ENCODE data around the gene CCDC122.

- TF ChIP-seq SIN3A (IDR thresholded peaks at IDR 0.05; ENCODE audit: borderline replicate concordance, insufficient read depth, low read length) (no peak), REST (IDR thresholded peaks at IDR 0.05; ENCODE audit: insufficient read depth in 1 of 2, low read depth in 2 of 2, low read length in 2 of 2) (no peak), POLR2AphosphoS5 (IDR thresholded peaks at IDR 0.05; ENCODE audit: low read depth, low read length) (no peak)
These were observed 4.7 kb upstream of the CCDC122 start for GRCh38 chr13:43884222-43884621.

Data from PFSK-1 (cell line).